Choroid plexus epithelial cell (primary cell): Measurements from ENCODE around the gene SRF.
A peak's percentile ranks its signal among the peaks of the same experiment; 100 is the strongest.

ENCODE experiments used
- DNase-seq: peaks from one replicate; pipeline ENCODE4 v3.0.0-alpha.2; 2010; ENCODE audit warnings: low read depth
- H3K4me3 ChIP-seq: 2 replicates; pipeline ENCODE4 v1.5.1; 2011; ENCODE audit warnings: low read depth, mild to moderate bottlenecking, control low read depth, low read length, moderate library complexity
- TF ChIP-seq, protein P1 (sequence below): conservative IDR thresholded peaks from 2 replicates; pipeline ENCODE4 v1.5.1; 2011; ENCODE audit warnings: low read depth, mild to moderate bottlenecking, control low read depth, inconsistent platforms, low read length, moderate library complexity

SRF gene

DNA sequence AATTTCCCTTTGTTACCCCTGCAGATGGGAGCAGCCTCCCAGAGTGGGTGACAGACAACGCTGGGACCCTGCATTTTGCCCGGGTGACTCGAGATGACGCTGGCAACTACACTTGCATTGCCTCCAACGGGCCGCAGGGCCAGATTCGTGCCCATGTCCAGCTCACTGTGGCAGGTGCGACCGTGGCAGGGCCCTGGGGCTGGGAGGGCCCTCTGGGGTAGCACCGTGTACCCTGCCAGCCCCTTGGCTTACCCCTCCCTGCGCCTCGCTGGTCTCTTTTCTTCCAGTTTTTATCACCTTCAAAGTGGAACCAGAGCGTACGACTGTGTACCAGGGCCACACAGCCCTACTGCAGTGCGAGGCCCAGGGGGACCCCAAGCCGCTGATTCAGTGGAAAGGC is 29.4 kb upstream of the SRF start:
- TF ChIP-seq, protein P1, sequence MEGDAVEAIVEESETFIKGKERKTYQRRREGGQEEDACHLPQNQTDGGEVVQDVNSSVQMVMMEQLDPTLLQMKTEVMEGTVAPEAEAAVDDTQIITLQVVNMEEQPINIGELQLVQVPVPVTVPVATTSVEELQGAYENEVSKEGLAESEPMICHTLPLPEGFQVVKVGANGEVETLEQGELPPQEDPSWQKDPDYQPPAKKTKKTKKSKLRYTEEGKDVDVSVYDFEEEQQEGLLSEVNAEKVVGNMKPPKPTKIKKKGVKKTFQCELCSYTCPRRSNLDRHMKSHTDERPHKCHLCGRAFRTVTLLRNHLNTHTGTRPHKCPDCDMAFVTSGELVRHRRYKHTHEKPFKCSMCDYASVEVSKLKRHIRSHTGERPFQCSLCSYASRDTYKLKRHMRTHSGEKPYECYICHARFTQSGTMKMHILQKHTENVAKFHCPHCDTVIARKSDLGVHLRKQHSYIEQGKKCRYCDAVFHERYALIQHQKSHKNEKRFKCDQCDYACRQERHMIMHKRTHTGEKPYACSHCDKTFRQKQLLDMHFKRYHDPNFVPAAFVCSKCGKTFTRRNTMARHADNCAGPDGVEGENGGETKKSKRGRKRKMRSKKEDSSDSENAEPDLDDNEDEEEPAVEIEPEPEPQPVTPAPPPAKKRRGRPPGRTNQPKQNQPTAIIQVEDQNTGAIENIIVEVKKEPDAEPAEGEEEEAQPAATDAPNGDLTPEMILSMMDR: no peak
- DNase-seq: no peak
- H3K4me3 ChIP-seq: no peak overlapping the region

DNA sequence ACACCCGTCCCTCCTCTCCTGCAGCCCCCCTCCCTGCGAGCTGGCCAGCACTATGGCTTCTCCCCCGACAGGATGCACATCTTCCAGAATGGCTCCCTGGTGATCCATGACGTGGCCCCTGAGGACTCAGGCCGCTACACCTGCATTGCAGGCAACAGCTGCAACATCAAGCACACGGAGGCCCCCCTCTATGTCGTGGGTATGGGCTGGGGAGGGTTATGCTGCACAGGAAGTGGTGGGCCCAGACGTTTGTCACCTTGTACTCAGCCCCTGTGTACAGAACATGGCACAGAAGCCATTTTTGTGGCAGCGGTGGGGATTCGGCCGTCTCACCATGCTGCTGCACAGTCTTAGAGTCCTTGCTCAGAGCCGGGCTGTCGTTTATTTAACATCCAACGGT is 29.0 kb upstream of the SRF start:
- H3K4me3 ChIP-seq: no peak overlapping the region
- TF ChIP-seq, protein P1: no peak
- DNase-seq: no peak

DNA sequence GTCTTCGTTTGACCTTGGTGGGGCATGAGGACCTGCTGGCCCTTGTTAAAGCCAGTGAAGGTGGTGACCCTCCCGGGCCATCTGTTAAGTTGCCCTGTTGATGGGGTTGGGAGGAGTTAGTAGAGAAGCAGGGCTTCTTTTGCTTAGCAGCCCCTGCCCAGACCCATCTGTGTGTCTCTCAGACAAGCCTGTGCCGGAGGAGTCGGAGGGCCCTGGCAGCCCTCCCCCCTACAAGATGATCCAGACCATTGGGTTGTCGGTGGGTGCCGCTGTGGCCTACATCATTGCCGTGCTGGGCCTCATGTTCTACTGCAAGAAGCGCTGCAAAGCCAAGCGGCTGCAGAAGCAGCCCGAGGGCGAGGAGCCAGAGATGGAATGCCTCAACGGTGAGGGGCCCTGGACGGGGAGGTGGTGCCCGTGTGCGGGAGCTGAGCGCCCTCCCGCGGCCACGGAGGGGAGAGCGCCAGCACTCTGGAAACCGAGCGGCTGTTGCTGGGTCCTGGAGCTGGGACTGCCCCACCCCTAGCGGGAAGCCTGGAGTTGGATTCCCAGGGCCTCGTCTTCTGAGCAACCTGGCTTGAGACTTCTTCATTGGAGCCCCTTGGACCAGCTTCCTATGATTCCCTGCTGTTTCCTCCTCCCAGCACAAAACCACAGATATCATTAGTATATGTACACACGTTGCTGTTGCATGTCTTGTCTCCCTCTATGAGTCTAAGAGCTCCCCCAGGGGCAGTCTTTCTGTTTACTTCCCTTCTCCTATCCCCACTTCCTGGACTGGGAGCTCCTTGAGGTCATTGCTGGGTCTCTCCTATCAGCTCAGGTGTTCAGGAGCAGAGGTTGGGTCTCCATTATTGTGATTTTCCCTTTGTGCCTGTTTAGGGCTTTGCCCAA is 27.6 kb upstream of the SRF start:
- peak; percentile 96 for DNase-seq
- no peak overlapping the region for H3K4me3 ChIP-seq
- TF ChIP-seq, protein P1: peak; percentile 97

DNA sequence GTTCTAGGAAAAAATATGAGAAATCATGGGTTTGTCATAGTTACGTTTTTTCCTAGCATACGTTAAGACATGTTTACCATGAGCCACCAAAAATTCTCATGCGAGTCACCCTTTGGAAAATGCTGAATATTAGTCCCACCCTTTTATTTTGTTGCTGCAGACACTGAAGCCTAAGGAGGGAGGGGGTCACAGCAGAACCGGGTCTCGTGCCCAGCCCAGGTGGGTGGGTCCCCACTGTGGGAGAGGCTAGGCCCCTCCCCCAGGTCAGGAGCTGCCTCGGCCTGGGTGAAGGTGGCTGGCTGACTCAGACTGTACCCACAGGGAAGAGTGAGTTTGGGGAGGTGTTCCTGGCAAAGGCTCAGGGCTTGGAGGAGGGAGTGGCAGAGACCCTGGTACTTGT is 26.2 kb upstream of the SRF start:
- TF ChIP-seq, protein P1: no peak
- H3K4me3 ChIP-seq: no peak overlapping the region
- DNase-seq: no peak

DNA sequence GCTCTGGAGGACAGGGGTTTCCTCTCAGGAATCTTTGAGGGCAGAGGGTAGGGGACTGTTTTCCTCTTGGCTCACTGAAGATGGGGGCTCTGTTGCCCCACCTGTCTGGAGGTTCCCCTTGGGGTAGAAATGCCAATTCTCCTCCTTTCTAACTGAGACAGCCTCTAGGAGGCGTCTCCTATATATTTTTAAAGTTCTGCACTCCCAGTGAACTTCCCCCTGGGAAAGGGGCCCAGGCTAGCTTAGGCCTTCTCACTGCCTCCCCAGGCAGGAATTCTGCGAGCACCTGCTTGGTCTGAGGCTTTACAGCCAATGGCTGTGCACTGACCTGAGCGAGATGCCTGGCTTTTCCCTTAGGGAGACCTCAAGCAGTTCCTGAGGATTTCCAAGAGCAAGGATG is 24.8 kb upstream of the SRF start:
- no peak overlapping the region for H3K4me3 ChIP-seq
- TF ChIP-seq, protein P1: no peak
- no peak for DNase-seq

DNA sequence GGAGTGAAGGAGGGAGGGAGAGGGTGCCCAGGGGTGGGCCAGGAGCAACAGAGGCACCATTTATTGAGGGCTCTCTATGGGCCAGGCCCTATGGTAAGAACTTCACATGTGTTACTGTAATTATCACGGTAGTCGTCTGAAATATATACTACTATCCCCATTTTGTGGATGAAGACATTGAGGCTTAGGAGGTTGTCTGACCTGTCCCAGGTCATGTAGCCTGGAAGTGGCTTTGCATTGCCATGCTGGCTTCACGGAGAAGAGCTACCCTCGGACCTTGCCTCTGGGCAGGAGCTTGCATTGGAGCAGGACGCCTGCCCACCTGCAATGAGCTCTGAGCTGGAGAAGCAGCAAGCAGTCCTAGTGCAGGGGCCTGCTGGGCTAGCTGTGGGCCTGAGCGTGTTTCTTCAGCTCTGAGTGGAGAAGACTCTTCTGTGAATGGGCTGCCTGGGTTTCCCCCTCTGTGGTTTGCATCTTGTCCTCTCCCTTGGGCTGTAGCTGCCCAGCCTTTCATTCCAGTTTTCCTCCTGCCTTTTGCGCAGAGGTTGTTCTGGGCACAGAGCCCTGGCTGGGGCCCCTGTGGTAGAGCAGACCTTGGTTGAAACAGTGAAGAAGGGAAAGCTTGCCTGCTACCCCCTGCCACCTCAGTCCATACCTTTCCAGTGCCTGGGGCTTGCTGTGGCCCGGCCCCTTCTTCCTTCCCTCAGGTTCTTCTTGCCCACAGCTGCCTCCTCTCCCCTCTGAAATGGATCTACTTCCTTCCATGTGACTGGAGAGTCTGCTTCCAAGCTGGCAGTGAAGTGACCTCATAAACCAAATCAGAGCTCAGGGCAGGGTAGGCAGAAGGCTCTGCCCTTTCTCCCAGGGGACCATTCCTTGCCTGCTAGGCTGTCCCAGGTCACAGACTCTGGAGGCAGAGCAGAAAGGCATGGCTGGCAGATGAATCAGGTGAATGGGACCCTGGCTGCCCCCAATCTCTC is 24.1 kb upstream of the SRF start:
- H3K4me3 ChIP-seq: no peak overlapping the region
- DNase-seq: no peak
- TF ChIP-seq, protein P1: no peak
